Upper lobe of right lung (tissue), 1 donor: ENCODE data around the gene CD93. TPM values are rescaled to one million over a fixed set of nuclear protein-coding genes. Genes with fewer than 3 reads are reported as not detected.

ENCODE experiments used
- ATAC-seq: fragments of 200-7000 bp; cut with Tn5 transposase; one replicate; pipeline ENCODE4 v1.9.1; 2020; ENCODE audit warnings: mild to moderate bottlenecking, moderate library complexity
- DNase-seq: peaks from one replicate; pipeline ENCODE4 v3.0.0-alpha.2; 2020
- H3K27ac ChIP-seq: fragments of 200-600 bp; one replicate; pipeline ENCODE4 v1.8.0; 2022
- H3K27me3 ChIP-seq: fragments of 200-600 bp; one replicate; pipeline ENCODE4 v1.8.0; 2022; ENCODE audit warnings: mild to moderate bottlenecking
- H3K36me3 ChIP-seq: fragments of 200-600 bp; one replicate; pipeline ENCODE4 v1.8.0; 2022
- H3K4me1 ChIP-seq: fragments of 200-600 bp; one replicate; pipeline ENCODE4 v1.8.0; 2022
- H3K4me3 ChIP-seq: fragments of 200-600 bp; one replicate; pipeline ENCODE4 v1.8.0; 2022; ENCODE audit warnings: mild to moderate bottlenecking
- H3K9me3 ChIP-seq: fragments of 200-600 bp; one replicate; pipeline ENCODE4 v1.8.0; 2022
- intact Hi-C: fragments of 100-400 bp; cut with DNase I; formaldehyde crosslinking; loops from one replicate; pipeline ENCODE4 v1.11.0; 2022
- long read RNA-seq: library from polyadenylated mRNA; unstranded; transcript quantifications from one replicate; pipeline ENCODE4 v2.0.0, GENCODE V29; 2021
- total RNA-seq: library from RNA; stranded (reverse); fragmentation: NEBNext Ultra II Directional; extraction: Animal tissue kit (Norgen Biotek cat#: 25700); gene quantifications from one replicate; pipeline ENCODE4 v1.2.1, GENCODE V29; 2021
- TF ChIP-seq, protein P1 (sequence below): fragments of 200-600 bp; IDR thresholded peaks from one replicate; pipeline ENCODE4 v1.8.0; 2022; ENCODE audit warnings: antibody characterized with exemption
- donor health status: DM: no; HTN: yes; CAD: no; lungs with severe emphysema.

CD93 gene, protein sequence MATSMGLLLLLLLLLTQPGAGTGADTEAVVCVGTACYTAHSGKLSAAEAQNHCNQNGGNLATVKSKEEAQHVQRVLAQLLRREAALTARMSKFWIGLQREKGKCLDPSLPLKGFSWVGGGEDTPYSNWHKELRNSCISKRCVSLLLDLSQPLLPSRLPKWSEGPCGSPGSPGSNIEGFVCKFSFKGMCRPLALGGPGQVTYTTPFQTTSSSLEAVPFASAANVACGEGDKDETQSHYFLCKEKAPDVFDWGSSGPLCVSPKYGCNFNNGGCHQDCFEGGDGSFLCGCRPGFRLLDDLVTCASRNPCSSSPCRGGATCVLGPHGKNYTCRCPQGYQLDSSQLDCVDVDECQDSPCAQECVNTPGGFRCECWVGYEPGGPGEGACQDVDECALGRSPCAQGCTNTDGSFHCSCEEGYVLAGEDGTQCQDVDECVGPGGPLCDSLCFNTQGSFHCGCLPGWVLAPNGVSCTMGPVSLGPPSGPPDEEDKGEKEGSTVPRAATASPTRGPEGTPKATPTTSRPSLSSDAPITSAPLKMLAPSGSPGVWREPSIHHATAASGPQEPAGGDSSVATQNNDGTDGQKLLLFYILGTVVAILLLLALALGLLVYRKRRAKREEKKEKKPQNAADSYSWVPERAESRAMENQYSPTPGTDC
- total RNA-seq, result 160 TPM
- long read RNA-seq, full-length matches to known transcripts, result 133 of 205 reads
- long read RNA-seq, partial matches to known transcripts, result 0 of 205 reads
- long read RNA-seq, other reads (novel, unspliced or antisense), result 72 of 205 reads

DNA sequence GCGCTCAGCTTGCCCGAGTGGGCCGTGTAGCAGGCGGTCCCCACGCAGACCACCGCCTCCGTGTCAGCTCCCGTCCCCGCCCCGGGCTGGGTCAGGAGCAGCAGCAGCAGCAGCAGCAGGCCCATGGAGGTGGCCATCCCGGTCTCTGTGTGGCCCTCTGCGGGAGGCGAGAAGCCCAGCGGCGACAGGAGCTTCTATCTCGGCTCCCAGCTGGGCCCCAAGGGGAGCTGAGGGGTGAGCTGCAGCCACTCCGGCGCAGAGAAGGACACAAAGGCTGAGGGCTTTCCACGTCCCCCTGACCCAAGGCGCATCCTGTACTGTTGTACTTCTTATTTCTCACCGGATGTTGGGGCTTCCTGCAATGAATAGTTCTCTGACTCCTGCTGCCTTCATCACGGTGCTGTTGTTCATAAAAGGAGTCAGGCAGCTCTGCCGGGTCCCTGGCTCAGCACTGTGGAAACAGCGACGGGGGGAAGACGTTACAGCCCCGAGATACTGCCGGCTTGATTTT lies at the start of gene CD93:
TSS of gene CD93 (minus strand) at position 269 of the 511 bp plus-strand sequence. CDS start at position 137, 132 bp downstream.
- ATAC-seq (peak; percentile 32), DNase-seq (no peak)
- peak within 1 kb of the TSS; percentile 50 for H3K4me3 ChIP-seq
- TF ChIP-seq, protein P1, sequence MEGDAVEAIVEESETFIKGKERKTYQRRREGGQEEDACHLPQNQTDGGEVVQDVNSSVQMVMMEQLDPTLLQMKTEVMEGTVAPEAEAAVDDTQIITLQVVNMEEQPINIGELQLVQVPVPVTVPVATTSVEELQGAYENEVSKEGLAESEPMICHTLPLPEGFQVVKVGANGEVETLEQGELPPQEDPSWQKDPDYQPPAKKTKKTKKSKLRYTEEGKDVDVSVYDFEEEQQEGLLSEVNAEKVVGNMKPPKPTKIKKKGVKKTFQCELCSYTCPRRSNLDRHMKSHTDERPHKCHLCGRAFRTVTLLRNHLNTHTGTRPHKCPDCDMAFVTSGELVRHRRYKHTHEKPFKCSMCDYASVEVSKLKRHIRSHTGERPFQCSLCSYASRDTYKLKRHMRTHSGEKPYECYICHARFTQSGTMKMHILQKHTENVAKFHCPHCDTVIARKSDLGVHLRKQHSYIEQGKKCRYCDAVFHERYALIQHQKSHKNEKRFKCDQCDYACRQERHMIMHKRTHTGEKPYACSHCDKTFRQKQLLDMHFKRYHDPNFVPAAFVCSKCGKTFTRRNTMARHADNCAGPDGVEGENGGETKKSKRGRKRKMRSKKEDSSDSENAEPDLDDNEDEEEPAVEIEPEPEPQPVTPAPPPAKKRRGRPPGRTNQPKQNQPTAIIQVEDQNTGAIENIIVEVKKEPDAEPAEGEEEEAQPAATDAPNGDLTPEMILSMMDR, result no peak
- peaks cover 20% of the 10 kb centered on the region for H3K4me1 ChIP-seq
- no peaks in the 10 kb centered on the region for H3K36me3 ChIP-seq
- intact Hi-C loops, result no loop called here
- peak within 1 kb of the TSS; percentile 93 for H3K27ac ChIP-seq
- no peaks in the 10 kb centered on the region for H3K9me3 ChIP-seq
- no peaks in the 10 kb centered on the region for H3K27me3 ChIP-seq

DNA sequence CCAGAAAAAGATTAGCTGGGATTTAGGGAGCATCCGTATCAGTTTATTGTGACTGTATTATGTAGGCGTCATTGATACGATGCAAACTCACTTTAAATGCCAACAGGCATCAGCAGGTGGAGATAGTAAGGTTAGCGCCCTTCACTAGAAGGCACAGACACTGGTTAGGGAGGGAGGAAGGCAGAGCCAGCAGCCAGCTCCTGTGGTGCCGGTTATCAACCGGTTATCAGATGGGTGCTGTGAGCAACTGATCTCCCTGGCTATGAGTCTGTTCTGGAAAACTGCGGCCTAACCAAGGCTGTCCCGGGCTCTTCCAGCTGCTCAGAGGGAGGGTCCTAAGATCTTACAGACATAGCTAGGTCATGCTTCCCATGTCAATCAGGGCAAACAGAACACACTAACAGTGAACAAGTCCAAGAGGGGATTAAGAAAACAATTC lies 47.5 kb upstream of the CD93 start:
- DNase-seq (no peak), ATAC-seq (no peak)
- TF ChIP-seq, protein P1, result no peak
- Histone ChIP-seq H3K4me1 (peaks cover 33% of the 10 kb centered on the region), H3K4me3 (no peak overlapping the region), H3K9me3 (no peaks in the 10 kb centered on the region), H3K27me3 (no peaks in the 10 kb centered on the region), H3K36me3 (no peaks in the 10 kb centered on the region), H3K27ac (no peak overlapping the region)
- intact Hi-C loops, result no loop called here

DNA sequence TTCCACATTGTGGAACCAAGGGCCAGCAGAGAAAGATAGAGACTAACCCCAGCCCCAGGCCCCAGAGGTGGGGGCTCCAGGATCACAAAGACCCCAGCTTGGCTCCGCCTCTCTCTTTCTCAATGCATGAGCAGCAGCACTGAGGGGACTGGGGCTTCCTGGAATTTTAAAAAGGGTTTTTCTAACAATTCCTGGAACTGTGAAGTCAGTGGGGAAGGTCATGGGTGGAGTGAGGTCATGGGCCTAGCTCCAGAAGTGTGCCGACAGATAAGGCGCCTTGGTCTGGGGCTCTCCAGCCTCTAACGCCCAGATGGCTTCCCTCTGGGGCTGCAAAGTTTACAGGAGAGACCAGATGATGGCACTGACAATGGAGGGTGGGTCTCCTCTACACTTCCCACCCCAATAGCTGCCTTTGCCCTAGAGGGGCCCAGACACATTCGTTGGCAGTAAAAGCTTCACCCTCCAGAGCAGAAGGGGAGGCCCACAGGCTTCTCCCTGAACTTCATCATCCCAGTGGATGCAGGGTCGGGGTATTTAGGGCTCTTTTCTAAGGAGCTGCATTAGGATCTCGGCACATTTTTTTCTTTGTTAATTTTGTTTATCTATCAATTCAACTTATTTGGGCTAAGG lies 46.9 kb upstream of the CD93 start:
- H3K36me3 ChIP-seq, result no peaks in the 10 kb centered on the region
- H3K9me3 ChIP-seq, result no peaks in the 10 kb centered on the region
- ATAC-seq (peak; percentile 73), DNase-seq (no peak)
- H3K27ac ChIP-seq, result peak overlapping the region; percentile 69
- no peaks in the 10 kb centered on the region for H3K27me3 ChIP-seq
- H3K4me3 ChIP-seq, result no peak overlapping the region
- TF ChIP-seq, protein P1, result no peak
- intact Hi-C loops, result no loop called here
- peaks cover 33% of the 10 kb centered on the region for H3K4me1 ChIP-seq

DNA sequence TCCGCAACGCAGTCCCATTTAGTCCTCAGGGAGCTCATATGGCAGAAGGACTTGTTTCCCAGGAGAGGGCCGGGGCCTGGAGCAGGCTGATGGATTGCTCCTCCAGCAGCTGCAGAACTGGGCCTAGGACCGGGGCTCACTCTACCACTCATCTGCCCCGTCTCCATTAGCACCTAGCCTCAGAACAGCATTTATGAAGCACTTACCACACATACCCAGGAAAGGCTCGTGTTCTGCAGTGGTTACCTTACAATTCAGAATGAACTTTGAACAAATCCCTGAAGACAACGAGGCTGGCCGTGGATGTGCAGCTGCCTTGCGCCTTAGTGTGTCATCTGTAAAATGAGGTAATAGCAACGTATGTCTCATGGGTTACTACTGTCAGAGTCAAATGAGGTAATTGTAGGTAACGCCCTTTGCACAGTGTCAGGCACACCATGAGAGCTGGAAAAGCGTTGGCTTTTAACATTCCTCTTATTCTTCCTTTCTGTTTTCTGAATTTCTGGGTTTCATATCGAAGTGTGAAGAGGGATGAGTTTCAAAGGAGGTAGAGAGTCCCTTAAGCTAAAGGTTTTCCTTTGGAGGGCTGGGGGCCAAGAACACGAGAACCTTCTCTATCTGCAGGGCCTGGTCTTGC lies 46.3 kb upstream of the CD93 start:
- H3K9me3 ChIP-seq, result no peaks in the 10 kb centered on the region
- intact Hi-C loops, result no loop called here
- ATAC-seq (peak; percentile 62), DNase-seq (no peak)
- peaks cover 33% of the 10 kb centered on the region for H3K4me1 ChIP-seq
- no peaks in the 10 kb centered on the region for H3K27me3 ChIP-seq
- H3K27ac ChIP-seq, result peak overlapping the region; percentile 69
- H3K36me3 ChIP-seq, result no peaks in the 10 kb centered on the region
- TF ChIP-seq, protein P1, result no peak
- H3K4me3 ChIP-seq, result no peak overlapping the region

DNA sequence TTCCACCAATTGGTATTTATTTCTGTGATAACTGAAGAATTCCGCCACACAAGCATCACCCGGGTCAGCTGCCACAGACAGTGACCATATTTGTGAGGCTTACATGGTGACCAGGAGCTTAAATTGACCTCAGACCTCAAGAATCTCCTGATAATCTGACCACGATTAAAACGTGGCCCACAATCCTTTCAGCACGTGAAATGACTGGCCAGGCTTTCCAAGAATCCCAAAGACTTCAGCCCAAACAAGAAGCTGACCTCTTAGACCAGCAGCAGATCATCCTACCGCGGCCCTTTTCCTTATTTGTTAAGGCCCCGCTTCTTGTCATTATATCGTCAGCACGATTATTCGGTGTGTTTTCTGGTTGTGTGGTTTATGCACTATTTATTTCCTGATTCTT lies 45.6 kb upstream of the CD93 start:
- intact Hi-C loops, result no loop called here
- Histone ChIP-seq H3K9me3 (no peaks in the 10 kb centered on the region), H3K4me3 (no peak overlapping the region), H3K4me1 (peaks cover 33% of the 10 kb centered on the region), H3K36me3 (no peaks in the 10 kb centered on the region), H3K27me3 (no peaks in the 10 kb centered on the region), H3K27ac (peak overlapping the region; percentile 69)
- no peak for ATAC-seq
- TF ChIP-seq, protein P1, result no peak
- no peak for DNase-seq
